ENCODE results near the gene DHX29.

The DHX29 gene

DNA sequence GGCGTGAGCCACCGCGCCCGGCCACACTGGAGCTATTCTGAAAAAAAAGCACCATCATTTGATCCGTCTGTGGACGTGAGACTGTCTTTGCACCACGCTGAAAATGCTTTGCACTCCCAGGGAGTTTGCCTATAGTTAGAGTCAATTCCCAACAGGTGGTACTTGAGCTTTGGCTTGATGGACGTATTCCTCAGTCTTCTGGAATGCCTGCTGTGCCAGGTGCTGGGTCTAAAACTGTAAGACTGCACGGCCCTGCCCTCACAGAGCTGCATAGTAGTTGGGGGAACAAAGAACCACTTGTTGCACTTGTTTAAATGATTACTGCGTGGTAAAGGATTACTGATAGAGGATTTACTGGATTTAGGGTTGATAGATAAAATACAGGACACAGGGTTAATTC is 70.7 kb downstream of the DHX29 start:
- TF ChIP-seq, protein P1, sequence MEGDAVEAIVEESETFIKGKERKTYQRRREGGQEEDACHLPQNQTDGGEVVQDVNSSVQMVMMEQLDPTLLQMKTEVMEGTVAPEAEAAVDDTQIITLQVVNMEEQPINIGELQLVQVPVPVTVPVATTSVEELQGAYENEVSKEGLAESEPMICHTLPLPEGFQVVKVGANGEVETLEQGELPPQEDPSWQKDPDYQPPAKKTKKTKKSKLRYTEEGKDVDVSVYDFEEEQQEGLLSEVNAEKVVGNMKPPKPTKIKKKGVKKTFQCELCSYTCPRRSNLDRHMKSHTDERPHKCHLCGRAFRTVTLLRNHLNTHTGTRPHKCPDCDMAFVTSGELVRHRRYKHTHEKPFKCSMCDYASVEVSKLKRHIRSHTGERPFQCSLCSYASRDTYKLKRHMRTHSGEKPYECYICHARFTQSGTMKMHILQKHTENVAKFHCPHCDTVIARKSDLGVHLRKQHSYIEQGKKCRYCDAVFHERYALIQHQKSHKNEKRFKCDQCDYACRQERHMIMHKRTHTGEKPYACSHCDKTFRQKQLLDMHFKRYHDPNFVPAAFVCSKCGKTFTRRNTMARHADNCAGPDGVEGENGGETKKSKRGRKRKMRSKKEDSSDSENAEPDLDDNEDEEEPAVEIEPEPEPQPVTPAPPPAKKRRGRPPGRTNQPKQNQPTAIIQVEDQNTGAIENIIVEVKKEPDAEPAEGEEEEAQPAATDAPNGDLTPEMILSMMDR (IDR thresholded peaks at IDR 0.05; ENCODE audit: low read depth, low read length), result no peak
- no peak for DNase-seq
- 0 out of 2 replicates have a peak, but pooled peaks cover 2% of the 10 kb centered on the region for H3K4me1 ChIP-seq
- H3K36me3 ChIP-seq, result no peaks in the 10 kb centered on the region
- peaks cover 50% of the 10 kb centered on the region for H3K27me3 ChIP-seq
- H3K9me3 ChIP-seq, result no peaks in the 10 kb centered on the region
- H3K4me3 ChIP-seq (ENCODE audit: low read depth, low read length), result no peak overlapping the region

DNA sequence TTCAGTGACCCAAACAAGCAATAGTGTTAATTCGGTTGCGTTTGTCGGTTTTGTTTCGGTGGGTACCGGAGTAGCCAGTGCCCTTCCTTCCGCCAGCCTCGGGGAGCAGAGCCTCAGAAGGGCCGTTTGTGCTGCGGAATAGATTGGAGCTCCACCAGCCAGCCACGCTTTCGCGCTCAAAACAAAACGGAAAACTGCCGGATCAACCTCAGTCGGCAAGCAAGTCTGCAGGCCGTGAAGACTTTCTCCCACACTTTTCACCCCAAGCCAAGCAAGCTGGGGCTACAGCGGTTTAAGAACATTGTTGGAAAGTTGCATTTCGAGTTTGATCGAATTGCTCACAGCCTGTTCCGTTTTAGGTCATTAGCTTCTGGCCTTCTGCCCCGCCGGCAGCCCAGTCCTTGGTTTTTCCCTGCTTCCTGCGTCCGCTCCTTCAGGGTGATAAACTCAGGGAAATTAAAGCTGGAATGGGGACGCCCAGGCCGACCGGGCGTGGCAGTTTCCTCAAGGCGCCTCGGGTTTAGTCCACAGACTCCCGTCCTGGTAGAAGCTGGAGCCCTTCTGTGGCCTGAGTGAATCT is 73.3 kb downstream of the DHX29 start:
- Histone ChIP-seq H3K4me1 (no peaks in the 10 kb centered on the region), H3K27me3 (peaks cover 70% of the 10 kb centered on the region), H3K4me3 (ENCODE audit: low read depth, low read length) (peak overlapping the region; percentile 61), H3K9me3 (no peaks in the 10 kb centered on the region), H3K36me3 (no peaks in the 10 kb centered on the region)
- peak; percentile 14 for DNase-seq
- TF ChIP-seq, protein P1 (IDR thresholded peaks at IDR 0.05; ENCODE audit: low read depth, low read length), result no peak

DNA sequence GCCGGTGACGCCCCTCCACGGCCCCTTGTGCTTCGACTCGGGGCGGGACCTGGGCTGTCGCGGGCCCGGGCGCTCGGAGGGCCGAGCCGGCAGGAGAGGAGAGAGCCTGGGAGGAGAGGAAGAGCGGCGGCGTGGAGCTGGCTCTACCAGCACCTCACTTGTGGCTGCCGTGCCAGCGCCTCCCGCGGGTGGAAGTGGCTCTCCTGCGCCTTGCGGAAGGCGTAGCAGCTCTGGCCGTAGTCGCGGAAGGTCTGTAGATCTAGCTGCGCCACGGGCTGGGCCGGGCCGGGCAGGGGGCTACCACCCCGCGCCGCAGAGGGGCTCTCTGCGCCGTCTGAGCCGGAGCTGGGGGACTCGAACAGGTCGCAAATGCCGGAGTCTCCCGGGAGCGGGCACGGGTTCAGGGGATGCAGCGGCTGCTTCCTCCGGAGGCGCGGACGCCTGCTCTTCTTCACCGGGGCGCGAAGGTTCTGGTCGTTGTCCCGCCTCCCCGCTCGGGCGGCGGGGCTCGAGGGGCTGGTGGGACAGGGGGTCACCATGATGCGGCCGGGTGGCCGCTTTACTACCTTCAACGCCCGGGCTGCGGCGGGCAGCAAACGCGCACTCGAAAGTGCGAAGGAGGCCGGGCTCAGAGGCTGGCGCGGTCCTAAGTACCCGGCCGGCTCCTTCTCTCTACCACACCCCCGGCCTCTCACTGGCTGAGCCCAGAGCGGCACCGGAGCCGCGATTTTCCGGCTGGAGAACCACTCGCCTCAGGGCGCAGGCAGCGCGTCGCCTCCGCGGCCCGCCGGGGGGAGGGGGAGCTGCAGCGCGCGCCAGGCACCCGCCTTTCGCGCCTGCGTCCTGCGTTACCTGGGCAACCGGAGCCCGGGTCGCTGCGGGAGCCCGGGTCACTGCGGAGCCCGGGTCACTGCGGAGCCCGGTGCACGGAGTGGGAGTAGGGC is 74.2 kb downstream of the DHX29 start, which contains the start of gene CCNO:
TSS of gene CCNO (minus strand) at position 624 of the 944 bp plus-strand sequence. CDS start at position 539, 85 bp downstream.
- peak; percentile 81 for DNase-seq

DNA sequence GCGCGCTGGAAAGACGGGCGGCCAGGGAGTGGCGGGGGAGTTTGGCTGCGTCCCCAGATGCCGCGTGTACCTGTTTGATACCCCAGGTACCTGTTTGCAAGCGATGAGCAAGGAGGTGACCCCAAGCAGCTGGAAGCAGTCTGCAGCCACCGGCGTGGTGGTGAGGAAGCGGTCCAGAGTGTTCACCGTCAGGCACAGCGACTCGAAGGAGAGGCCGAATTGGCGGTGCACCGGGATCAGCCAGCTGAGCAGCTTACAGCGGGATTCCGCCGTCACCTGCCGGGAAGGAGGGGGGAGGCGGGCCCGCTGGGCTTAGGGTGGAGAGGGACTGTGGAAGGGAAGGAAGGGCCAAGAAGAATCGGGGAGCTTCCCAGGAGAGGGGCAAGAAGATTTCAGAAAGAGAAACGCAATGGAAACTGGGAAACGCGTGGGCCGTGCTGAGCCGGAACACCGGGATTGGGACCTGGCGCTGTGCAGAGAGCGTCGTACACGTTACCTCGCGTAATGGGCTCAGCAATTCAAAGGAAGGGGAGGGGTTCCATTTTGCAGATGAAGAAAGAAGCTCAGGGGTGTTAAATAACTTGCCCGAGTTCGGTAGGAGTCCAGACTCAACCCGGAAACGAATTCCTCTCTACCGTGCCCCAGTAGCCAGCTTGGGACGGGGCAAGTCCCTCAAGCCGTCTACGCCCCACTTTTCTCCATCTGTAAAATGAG is 75.1 kb downstream of the DHX29 start:
- DNase-seq, result peak; percentile 21
- Histone ChIP-seq H3K9me3 (no peaks in the 10 kb centered on the region), H3K27me3 (peaks cover 76% of the 10 kb centered on the region), H3K4me3 (ENCODE audit: low read depth, low read length) (peak overlapping the region; percentile 61), H3K36me3 (no peaks in the 10 kb centered on the region), H3K4me1 (no peaks in the 10 kb centered on the region)
- TF ChIP-seq, protein P1 (IDR thresholded peaks at IDR 0.05; ENCODE audit: low read depth, low read length), result no peak

More for the DNA sequence above, 74.2 kb downstream of the DHX29 start, which contains the start of gene CCNO:
- Histone ChIP-seq H3K27me3 (peaks cover 73% of the 10 kb centered on the region), H3K4me1 (no peaks in the 10 kb centered on the region), H3K9me3 (no peaks in the 10 kb centered on the region), H3K36me3 (no peaks in the 10 kb centered on the region), H3K4me3 (ENCODE audit: low read depth, low read length) (peak within 1 kb of the TSS; percentile 61)
- TF ChIP-seq, protein P1 (IDR thresholded peaks at IDR 0.05; ENCODE audit: low read depth, low read length), result no peak

DNA sequence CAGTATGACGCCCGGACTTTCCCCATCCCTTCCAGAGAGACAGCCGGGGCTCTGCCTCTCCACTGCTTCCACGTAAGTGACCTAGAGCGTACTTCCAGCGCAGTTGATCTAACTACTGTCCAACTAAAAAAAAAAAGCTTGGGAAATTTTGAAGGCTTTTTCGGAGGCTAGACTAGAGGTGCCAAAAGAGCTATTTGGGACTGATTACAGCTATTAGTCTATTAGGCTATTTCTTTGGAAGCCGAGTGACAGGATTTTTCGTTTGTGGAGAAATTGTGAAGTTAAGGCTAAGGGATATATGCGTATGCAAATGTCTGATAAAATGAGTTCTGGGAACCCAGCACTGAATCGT is 75.6 kb downstream of the DHX29 start:
- TF ChIP-seq, protein P1 (IDR thresholded peaks at IDR 0.05; ENCODE audit: low read depth, low read length), result no peak

More for the DNA sequence above, 75.6 kb downstream of the DHX29 start:
- Histone ChIP-seq H3K4me1 (no peaks in the 10 kb centered on the region), H3K36me3 (no peaks in the 10 kb centered on the region), H3K27me3 (peaks cover 82% of the 10 kb centered on the region), H3K9me3 (no peaks in the 10 kb centered on the region), H3K4me3 (ENCODE audit: low read depth, low read length) (peak overlapping the region; percentile 18; the same call in 1 of the 2 replicates)
- DNase-seq, result no peak

Data from BE2C (cell line).